Activated T-cell treated with anti-CD3 and anti-CD28 coated beads, Interleukin-2, amount 50 U/mL, for 24 hours (primary cell): Measurements from ENCODE around the gene ARHGAP6.

ENCODE experiments used
- DNase-seq: peaks from one replicate; pipeline ENCODE4 v3.0.0-alpha.2; 2020
- H3K27ac Mint-ChIP-seq: 2 replicates; pipeline ENCODE4 v1.8.0; 2020; ENCODE audit warnings: mild to moderate bottlenecking, mixed read lengths
- H3K27me3 Mint-ChIP-seq: 2 replicates; pipeline ENCODE4 v1.8.0; 2020; ENCODE audit warnings: mixed read lengths
- H3K36me3 Mint-ChIP-seq: 2 replicates; pipeline ENCODE4 v1.8.0; 2020; ENCODE audit warnings: low read depth, mixed read lengths
- H3K4me1 Mint-ChIP-seq: 2 replicates; pipeline ENCODE4 v1.8.0; 2020; ENCODE audit warnings: low read depth, mixed read lengths
- H3K4me3 Mint-ChIP-seq: 2 replicates; pipeline ENCODE4 v1.8.0; 2020; ENCODE audit warnings: mild to moderate bottlenecking, moderate library complexity, mixed read lengths
- H3K9me3 Mint-ChIP-seq: 2 replicates; pipeline ENCODE4 v1.8.0; 2020; ENCODE audit warnings: mixed read lengths

The ARHGAP6 gene

DNA sequence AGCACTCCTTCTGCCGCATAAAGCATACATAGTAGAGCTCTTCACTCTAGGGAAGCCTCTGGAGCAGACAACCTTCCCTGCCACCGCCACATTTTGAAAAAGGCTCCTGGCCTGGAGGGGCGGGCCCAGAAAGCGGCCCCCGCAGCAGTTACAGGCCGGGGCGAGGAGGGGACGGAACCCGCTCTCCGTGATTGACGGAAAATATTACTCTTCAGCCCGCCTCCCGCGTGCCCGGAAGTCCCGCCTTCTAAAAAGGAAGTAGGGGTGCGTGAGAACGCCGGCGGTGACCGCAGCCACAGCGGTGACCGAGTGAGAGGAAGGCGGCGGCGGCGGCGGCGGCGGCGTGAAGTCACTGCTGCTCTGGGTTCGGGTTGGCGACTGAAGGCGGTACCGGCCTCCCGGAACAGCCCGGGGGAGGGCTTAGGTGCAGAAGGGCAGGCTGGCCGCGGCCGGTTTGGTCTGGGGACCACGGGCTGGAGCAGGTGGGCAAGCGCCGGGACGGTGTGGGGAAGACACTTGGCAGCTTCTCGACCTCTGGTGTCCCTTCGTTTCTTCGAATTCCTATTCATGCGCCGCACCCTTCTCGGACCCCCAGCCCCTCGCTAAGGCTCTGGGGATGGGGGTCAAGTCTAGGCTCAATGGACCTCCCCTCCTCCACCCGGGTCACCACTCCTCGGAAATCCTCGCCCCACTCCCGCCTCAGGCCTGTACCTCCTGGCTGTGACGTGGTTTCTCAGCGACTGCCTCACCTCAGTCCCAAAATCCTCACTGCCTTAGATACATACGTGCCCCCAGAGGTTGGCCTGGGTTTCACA, 554.5 kb downstream of the ARHGAP6 start, which contains the start of gene HCCS:
Gene HCCS, plus strand, starts transcription at position 296 of the 815 bp plus-strand sequence. CDS start 729 bp downstream, outside the sequence.
- Mint-ChIP-seq H3K4me1 (peaks cover 20% of the 10 kb centered on the region), H3K27me3 (peaks cover 8% of the 10 kb centered on the region), H3K36me3 (peaks cover 39% of the 10 kb centered on the region), H3K27ac (peak within 1 kb of the TSS; percentile 97), H3K4me3 (no peak within 1 kb of the TSS), H3K9me3 (no peaks in the 10 kb centered on the region)
- peak; percentile 86 for DNase-seq

DNA sequence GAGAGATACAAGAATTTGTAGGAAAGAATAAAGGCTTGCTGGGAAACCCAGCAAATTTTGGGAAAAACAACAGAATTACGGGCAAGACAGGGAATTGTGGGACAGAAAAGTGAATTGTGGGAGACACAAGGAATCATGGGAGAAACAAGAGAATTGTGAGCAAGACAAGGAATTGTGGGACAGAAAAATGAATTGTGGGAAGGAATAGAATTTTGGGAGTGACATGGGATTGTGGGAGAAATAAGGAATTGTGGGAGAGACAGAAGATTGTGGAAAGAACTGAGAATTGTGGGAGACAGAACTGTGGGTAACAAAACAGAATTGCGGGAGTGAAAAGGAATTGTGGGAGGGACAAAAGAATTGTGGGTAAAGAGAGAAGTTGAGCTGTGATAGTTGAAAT, 555.8 kb downstream of the ARHGAP6 start:
- H3K9me3 Mint-ChIP-seq: no peaks in the 10 kb centered on the region
- H3K27ac Mint-ChIP-seq: no peak overlapping the region
- H3K4me3 Mint-ChIP-seq: no peak overlapping the region
- H3K4me1 Mint-ChIP-seq: peaks cover 20% of the 10 kb centered on the region
- no peak for DNase-seq
- H3K36me3 Mint-ChIP-seq: peaks cover 31% of the 10 kb centered on the region
- peaks cover 5% of the 10 kb centered on the region for H3K27me3 Mint-ChIP-seq

DNA sequence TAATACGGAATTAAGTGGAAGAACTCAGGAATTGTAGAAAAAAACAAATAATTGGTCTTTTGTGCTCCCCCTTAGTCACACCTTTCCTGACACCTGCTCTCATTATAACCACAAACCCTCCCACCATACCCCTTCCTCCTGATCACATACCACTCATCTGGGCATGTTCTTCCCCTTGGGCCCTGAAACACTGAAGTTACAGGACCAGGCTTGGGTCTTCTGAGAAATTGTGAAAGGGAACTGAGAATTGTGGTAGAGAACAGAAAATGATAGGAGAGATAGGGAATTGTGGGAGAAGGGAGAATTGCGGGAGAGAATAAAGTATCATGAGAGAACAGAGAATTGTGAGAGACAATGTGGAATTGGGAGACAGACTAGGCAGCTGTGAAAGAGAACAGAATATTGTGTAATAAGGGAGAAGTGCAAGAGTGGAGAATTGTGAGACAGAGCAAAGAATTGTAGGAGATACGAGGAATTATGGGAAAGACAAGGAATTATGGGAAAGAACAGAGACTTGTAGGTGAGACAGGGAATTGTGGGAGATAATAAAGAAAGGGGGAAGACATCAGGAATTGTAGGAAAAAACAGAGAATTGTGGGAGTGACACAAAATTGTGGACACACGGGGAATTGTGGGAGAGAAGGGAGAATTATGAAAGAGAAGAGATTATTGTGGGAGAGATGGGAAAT, 557.3 kb downstream of the ARHGAP6 start:
- no peak overlapping the region for H3K4me3 Mint-ChIP-seq
- peaks cover 13% of the 10 kb centered on the region for H3K4me1 Mint-ChIP-seq
- no peak overlapping the region for H3K27ac Mint-ChIP-seq

DNA sequence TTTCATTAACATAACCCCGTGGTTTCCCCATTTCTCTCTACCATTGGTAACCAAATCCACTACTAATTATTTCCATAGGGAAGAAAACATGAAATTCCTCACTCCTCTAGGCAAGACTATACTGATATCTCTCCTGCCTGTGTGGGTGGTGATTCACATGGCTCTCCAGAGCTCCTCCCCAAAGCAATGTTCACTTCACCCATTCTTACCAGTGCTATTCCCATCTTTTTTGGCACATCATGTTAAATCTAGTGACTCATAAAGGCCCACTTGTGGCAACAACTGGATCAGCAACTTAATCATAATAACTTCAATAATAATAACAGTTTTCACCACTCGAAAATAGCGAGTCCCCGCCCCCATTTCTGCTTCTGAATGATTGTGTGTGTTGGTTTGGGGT, 560.6 kb downstream of the ARHGAP6 start:
- Mint-ChIP-seq H3K9me3 (no peaks in the 10 kb centered on the region), H3K4me3 (no peak overlapping the region), H3K36me3 (peaks cover 5% of the 10 kb centered on the region), H3K4me1 (peaks cover 5% of the 10 kb centered on the region), H3K27me3 (peaks cover 15% of the 10 kb centered on the region), H3K27ac (no peak overlapping the region)
- no peak for DNase-seq

More for the DNA sequence above, 557.3 kb downstream of the ARHGAP6 start:
- no peak for DNase-seq
- Mint-ChIP-seq H3K27me3 (peaks cover 7% of the 10 kb centered on the region), H3K36me3 (peaks cover 18% of the 10 kb centered on the region), H3K9me3 (no peaks in the 10 kb centered on the region)

DNA sequence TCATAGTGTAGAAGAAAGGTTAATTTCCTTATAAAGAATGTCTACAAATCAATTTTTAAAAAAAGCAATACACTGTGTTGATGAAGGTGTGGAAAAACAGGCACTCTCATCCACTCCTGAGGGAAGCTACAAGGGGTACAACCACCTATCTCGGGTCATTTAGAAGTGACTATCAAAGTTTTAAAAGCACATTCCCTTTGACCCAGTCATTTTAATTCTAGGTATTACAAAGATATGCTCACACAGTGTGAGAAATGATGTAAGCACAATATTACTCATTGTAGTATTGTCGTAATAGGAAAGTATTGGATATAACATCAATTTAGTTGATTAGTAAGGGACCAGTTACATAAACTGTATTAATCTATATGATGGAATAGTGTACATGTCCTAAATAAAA, 562.0 kb downstream of the ARHGAP6 start:
- no peak overlapping the region for H3K27ac Mint-ChIP-seq
- H3K4me1 Mint-ChIP-seq: peaks cover 5% of the 10 kb centered on the region
- H3K4me3 Mint-ChIP-seq: no peak overlapping the region
- no peak for DNase-seq
- no peaks in the 10 kb centered on the region for H3K9me3 Mint-ChIP-seq
- peaks cover 15% of the 10 kb centered on the region for H3K27me3 Mint-ChIP-seq
- H3K36me3 Mint-ChIP-seq: peaks cover 5% of the 10 kb centered on the region

DNA sequence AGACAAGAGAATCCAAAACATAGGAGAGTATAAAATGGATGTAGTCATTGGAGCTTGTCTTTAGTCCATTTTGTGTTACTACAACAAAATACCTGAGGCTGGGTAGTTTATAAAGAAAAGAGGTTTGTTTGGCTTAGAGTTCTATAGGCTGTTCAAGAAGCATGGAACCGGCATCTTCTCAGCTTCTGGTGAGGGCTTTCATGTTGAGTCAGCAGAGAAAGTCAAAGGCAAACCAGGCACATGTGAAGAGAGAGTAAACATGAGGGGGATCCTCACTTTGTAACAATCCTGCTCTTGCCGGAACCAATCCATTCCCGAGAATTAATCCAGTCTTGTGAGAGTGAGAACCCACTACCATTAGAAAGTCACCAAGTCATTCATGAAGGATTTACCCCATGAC, 562.7 kb downstream of the ARHGAP6 start:
- Mint-ChIP-seq H3K4me1 (peaks cover 5% of the 10 kb centered on the region), H3K4me3 (no peak overlapping the region), H3K27me3 (peaks cover 15% of the 10 kb centered on the region), H3K27ac (no peak overlapping the region), H3K36me3 (peaks cover 5% of the 10 kb centered on the region), H3K9me3 (no peaks in the 10 kb centered on the region)
- no peak for DNase-seq

DNA sequence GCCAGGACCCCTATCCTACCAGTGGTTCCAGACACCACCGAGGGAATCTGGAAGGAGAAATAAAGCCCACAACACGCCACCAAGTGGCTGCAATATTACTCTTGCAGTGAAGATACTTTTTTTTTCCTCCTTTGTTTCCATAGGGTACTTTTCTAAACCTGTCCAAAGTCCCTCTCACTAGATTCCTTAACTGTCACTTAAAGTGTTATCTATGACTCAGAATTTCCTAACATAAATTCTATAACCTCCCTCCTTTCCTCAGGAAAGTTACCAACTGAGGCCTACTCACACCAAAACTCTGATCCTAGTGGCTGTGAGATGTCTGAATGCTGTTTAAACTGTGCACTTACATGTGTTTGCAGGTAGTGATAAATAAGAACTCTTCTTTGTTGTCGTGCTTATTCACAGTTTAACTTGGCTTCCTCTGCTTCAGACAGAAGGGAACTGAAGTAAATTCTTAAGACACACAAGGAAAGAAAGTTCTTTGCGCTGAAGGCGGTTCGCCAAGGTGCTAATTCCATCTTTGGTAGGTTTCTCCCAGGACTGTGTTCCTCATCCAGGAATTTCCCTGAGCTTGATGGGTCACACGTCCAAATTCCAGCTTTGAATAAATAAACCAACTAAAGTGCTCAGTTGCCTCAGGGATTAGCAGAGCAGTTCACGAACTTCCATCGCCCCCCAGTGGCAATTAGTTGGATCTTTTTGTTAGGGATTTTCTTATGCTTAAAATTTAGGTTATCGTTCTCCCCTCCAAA, 565.3 kb downstream of the ARHGAP6 start:
- peaks cover 15% of the 10 kb centered on the region for H3K27me3 Mint-ChIP-seq
- H3K4me1 Mint-ChIP-seq: peaks cover 5% of the 10 kb centered on the region
- H3K27ac Mint-ChIP-seq: no peak overlapping the region
- no peaks in the 10 kb centered on the region for H3K9me3 Mint-ChIP-seq
- no peak for DNase-seq
- no peaks in the 10 kb centered on the region for H3K36me3 Mint-ChIP-seq
- no peak overlapping the region for H3K4me3 Mint-ChIP-seq

DNA sequence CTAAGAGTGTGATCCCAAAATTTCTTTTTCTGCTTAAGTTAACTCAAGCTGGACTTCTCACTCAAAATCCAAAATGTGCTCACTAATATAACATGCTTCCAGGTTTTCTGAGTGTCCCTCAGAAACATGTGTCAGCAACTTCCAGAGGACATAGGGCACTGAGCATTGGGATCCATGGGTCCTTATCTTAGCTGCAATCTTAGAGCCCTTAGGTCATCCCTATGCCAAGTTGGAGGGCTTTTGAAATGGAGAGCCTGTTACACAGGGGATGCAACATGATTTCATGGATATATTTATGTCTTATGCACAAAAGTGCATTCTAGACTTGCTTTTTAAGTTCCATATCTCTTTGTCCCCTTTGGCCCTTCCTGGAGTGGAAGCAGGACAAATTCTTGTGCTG, 566.3 kb downstream of the ARHGAP6 start:
- Mint-ChIP-seq H3K36me3 (no peaks in the 10 kb centered on the region), H3K27ac (no peak overlapping the region), H3K4me3 (no peak overlapping the region), H3K4me1 (peaks cover 5% of the 10 kb centered on the region), H3K9me3 (no peaks in the 10 kb centered on the region), H3K27me3 (peaks cover 15% of the 10 kb centered on the region)
- no peak for DNase-seq

DNA sequence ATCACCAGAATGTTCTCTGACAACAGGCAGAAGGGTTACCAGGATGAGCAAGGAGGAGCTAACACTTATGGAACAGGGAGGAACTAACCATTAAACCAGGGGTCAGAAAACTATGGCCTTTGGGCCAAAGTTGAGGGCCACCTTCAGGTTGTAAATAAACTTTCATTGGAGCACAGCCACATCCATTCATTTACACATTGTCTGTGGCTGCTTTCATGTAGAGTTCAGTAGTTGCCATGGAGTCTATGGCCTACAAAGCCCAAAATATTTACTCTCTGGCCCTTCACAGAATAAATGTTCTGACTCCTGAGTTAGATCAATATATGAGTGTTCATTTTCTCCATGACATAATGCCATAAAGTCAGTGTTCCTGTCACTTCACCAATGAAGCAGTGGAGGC, 567.8 kb downstream of the ARHGAP6 start:
- H3K9me3 Mint-ChIP-seq: no peaks in the 10 kb centered on the region
- H3K4me1 Mint-ChIP-seq: peaks cover 2% of the 10 kb centered on the region
- no peak overlapping the region for H3K27ac Mint-ChIP-seq
- H3K4me3 Mint-ChIP-seq: no peak overlapping the region
- H3K36me3 Mint-ChIP-seq: no peaks in the 10 kb centered on the region
- DNase-seq: no peak
- peaks cover 15% of the 10 kb centered on the region for H3K27me3 Mint-ChIP-seq

DNA sequence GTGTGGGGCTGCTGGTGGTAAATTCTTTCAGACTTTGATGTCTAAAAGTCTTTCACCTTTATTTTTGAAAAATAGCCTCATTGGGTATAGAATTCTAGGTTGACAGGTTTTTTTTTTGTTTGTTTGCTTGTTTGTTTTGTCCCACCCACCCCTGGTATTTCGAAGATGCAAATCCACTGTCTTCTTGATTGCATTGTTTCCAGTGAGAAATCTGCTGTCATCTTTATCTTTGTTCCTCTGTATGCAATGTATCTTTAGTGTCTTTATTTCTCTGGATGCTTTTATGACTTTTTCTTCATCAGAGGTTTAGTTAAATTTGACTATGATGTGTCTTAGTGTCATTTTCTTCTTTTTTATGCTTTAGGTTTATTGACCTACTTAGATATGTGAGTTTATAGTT, 575.9 kb downstream of the ARHGAP6 start:
- Mint-ChIP-seq H3K27ac (no peak overlapping the region), H3K27me3 (peaks cover 7% of the 10 kb centered on the region), H3K9me3 (peaks cover 16% of the 10 kb centered on the region), H3K36me3 (no peaks in the 10 kb centered on the region), H3K4me3 (no peak overlapping the region), H3K4me1 (no peaks in the 10 kb centered on the region)
- no peak for DNase-seq
